Liver (tissue), 9 donors: ENCODE results near the gene ZFYVE28. TPM values are rescaled to one million over a fixed set of nuclear protein-coding genes. Genes with fewer than 3 reads are reported as not detected.

Experiments used
- DNase-seq: peaks from one replicate; pipeline ENCODE4 v3.0.0-alpha.2; 2017; ENCODE audit warnings: low spot score
- H3K27ac ChIP-seq, 2 donors: one replicate each; pipeline ENCODE4 v1.7.0; 2013; ENCODE audit warnings: inconsistent platforms in 2 of 2, low read length in 2 of 2, control low read depth in 1 of 2, low read depth in 1 of 2, mild to moderate bottlenecking in 1 of 2
- H3K27me3 ChIP-seq, 4 donors: one replicate each; pipeline versions ENCODE4 v1.6.1 to v1.7.0; 2013; ENCODE audit warnings: low read length in 3 of 4, inconsistent platforms in 1 of 4, mild to moderate bottlenecking in 1 of 4, moderate library complexity in 1 of 4; ENCODE audit not compliant: control insufficient read depth in 4 of 4, insufficient read depth in 4 of 4
- H3K36me3 ChIP-seq, 4 donors: one replicate each; pipeline versions ENCODE4 v1.6.1 to v1.7.0; 2013; ENCODE audit warnings: low read length in 3 of 4, mild to moderate bottlenecking in 3 of 4, low read depth in 1 of 4, moderate library complexity in 1 of 4; ENCODE audit not compliant: control insufficient read depth in 4 of 4, insufficient read depth in 3 of 4
- H3K4me1 ChIP-seq, 4 donors: one replicate each; pipeline versions ENCODE4 v1.6.1 to v1.7.0; 2013; ENCODE audit warnings: low read length in 3 of 4, mild to moderate bottlenecking in 3 of 4, moderate library complexity in 1 of 4; ENCODE audit not compliant: control insufficient read depth in 4 of 4, insufficient read depth in 4 of 4
- H3K4me3 ChIP-seq, 3 donors: one replicate each; pipeline versions ENCODE4 v1.6.1 to v1.7.0; 2013; ENCODE audit warnings: low read length in 3 of 3, control low read depth in 1 of 3, low read depth in 1 of 3, mild to moderate bottlenecking in 1 of 3
- H3K9ac ChIP-seq, 2 donors: one replicate each; pipeline ENCODE4 v1.7.0; 2013; ENCODE audit warnings: low read length in 2 of 2, mild to moderate bottlenecking in 2 of 2, moderate library complexity in 2 of 2, control low read depth in 1 of 2, low read depth in 1 of 2
- H3K9me3 ChIP-seq, 4 donors: one replicate each; pipeline versions ENCODE4 v1.6.1 to v1.7.0; 2013; ENCODE audit warnings: low read length in 3 of 4; ENCODE audit not compliant: control insufficient read depth in 4 of 4
- ATF3 ChIP-seq: IDR thresholded peaks from 2 replicates; pipeline ENCODE4 v1.6.1; 2016; ENCODE audit warnings: antibody characterized with exemption
- CTCF ChIP-seq: fragments of 150-350 bp; IDR thresholded peaks from 2 replicates; pipeline ENCODE4 v1.5.1; 2017; ENCODE audit warnings: improper control_type of control experiment, low read depth, low read length; ENCODE audit not compliant: missing input control
- EGR1 ChIP-seq, 2 donors: IDR thresholded peaks; 2 replicates each; pipeline ENCODE4 v1.6.1; 2016 to 2018; ENCODE audit warnings: antibody characterized with exemption in 2 of 2, low read depth in 2 of 2
- FOXA1 ChIP-seq: IDR thresholded peaks from 2 replicates; pipeline ENCODE4 v1.6.1; 2016; ENCODE audit warnings: antibody characterized with exemption
- FOXA2 ChIP-seq: IDR thresholded peaks from 2 replicates; pipeline ENCODE4 v1.6.1; 2016; ENCODE audit warnings: antibody characterized with exemption
- GABPA ChIP-seq, 2 donors: IDR thresholded peaks in 1 of 2; conservative IDR thresholded peaks in 1 of 2; 2 replicates each; pipeline ENCODE4 v1.6.1; 2016; ENCODE audit warnings: antibody characterized with exemption in 2 of 2, mild to moderate bottlenecking in 1 of 2, moderate library complexity in 1 of 2
- HNF4A ChIP-seq, 2 donors: conservative IDR thresholded peaks; 2 replicates each; pipeline ENCODE4 v1.6.1; 2016; ENCODE audit warnings: antibody characterized with exemption in 2 of 2, mild to moderate bottlenecking in 2 of 2
- HNF4G ChIP-seq: IDR thresholded peaks from 2 replicates; pipeline ENCODE4 v1.6.1; 2016; ENCODE audit warnings: antibody characterized with exemption
- JUND ChIP-seq, 2 donors: IDR thresholded peaks; 2 replicates each; pipeline ENCODE4 v1.6.1; 2016; ENCODE audit warnings: antibody characterized with exemption in 2 of 2
- MAX ChIP-seq: IDR thresholded peaks from 2 replicates; pipeline ENCODE4 v1.6.1; 2016; ENCODE audit warnings: antibody characterized with exemption
- NR2F2 ChIP-seq: IDR thresholded peaks from 2 replicates; pipeline ENCODE4 v1.6.1; 2016; ENCODE audit warnings: antibody characterized with exemption
- RAD21 ChIP-seq, 2 donors: IDR thresholded peaks; 2 replicates each; pipeline ENCODE4 v1.6.1; 2016; ENCODE audit warnings: antibody characterized with exemption in 2 of 2, mild to moderate bottlenecking in 2 of 2
- REST ChIP-seq: IDR thresholded peaks from 2 replicates; pipeline ENCODE4 v1.6.1; 2016; ENCODE audit warnings: antibody characterized with exemption, mild to moderate bottlenecking
- RXRA ChIP-seq, 2 donors: IDR thresholded peaks; 2 replicates each; pipeline ENCODE4 v1.6.1; 2017 to 2018; ENCODE audit warnings: antibody characterized with exemption in 2 of 2, mild to moderate bottlenecking in 1 of 2
- SP1 ChIP-seq: IDR thresholded peaks from 2 replicates; pipeline ENCODE4 v1.6.1; 2018; ENCODE audit warnings: antibody characterized with exemption, mild to moderate bottlenecking
- TAF1 ChIP-seq: conservative IDR thresholded peaks from 2 replicates; pipeline ENCODE4 v1.6.1; 2016; ENCODE audit warnings: antibody characterized with exemption, mild to moderate bottlenecking
- YY1 ChIP-seq: IDR thresholded peaks from 2 replicates; pipeline ENCODE4 v1.6.1; 2016; ENCODE audit warnings: antibody characterized with exemption, mild to moderate bottlenecking
- WGBS: extraction: QIAGEN DNeasy Blood & Tissue Kit; methylation state at CpG from one replicate; pipeline ENCODE4 v1.1.7; 2013; 5-methylcytosine and 5-hydroxymethylcytosine counted together
- polyA plus RNA-seq, 2 donors: library from polyadenylated mRNA; stranded (reverse) in 1 of 2; unstranded in 1 of 2; fragments of 200-250 nt in 1 of 2; fragments of >200 nt in 1 of 2; fragmentation: Nextera tagmentation in 1 of 2; extraction: Ambion mirVana in 1 of 2; gene quantifications; one replicate each; pipeline versions ENCODE4 v1.2.1 to v1.2.3, GENCODE V29; 2013 to 2015
- total RNA-seq, 2 donors: library from RNA; depleted of rRNA; stranded (reverse); fragments of >200 nt; gene quantifications; one replicate each; pipeline ENCODE4 v1.2.3, GENCODE V29; 2014
- TF ChIP-seq, protein P1 (sequence below): IDR thresholded peaks from 2 replicates; pipeline ENCODE4 v1.6.1; 2016; ENCODE audit warnings: antibody characterized with exemption
- donor health status: healthy.
- donor health status: healthy.
- donor health status: healthy.
- donor health status: healthy.
- donor health status: healthy.

The ZFYVE28 gene
- total and polyA plus RNA-seq, 4 donors: 2.0 to 6.1 (median 2.7) TPM

- no peak for DNase-seq
- no peaks in the 10 kb centered on the region for H3K36me3 ChIP-seq
- H3K4me1 ChIP-seq: no peaks in the 10 kb centered on the region
- H3K9me3 ChIP-seq: peaks cover 0 to 5% (median 1%) of the 10 kb centered on the region in 4 donors
- H3K4me3 ChIP-seq: no peak overlapping the region
- no peaks in the 10 kb centered on the region for H3K27me3 ChIP-seq
- 96% methylated on average over 2 of the region's 2 CpGs for WGBS
- no peak overlapping the region for H3K9ac ChIP-seq
- no peak overlapping the region for H3K27ac ChIP-seq
- TF ChIP-seq TAF1 (no peak), MAX (no peak), FOXA2 (no peak), REST (no peak), RXRA (IDR thresholded peaks at IDR 0.05) (no peak), HNF4G (no peak), JUND (IDR thresholded peaks at IDR 0.05) (no peak)
- TF ChIP-seq, protein P1, sequence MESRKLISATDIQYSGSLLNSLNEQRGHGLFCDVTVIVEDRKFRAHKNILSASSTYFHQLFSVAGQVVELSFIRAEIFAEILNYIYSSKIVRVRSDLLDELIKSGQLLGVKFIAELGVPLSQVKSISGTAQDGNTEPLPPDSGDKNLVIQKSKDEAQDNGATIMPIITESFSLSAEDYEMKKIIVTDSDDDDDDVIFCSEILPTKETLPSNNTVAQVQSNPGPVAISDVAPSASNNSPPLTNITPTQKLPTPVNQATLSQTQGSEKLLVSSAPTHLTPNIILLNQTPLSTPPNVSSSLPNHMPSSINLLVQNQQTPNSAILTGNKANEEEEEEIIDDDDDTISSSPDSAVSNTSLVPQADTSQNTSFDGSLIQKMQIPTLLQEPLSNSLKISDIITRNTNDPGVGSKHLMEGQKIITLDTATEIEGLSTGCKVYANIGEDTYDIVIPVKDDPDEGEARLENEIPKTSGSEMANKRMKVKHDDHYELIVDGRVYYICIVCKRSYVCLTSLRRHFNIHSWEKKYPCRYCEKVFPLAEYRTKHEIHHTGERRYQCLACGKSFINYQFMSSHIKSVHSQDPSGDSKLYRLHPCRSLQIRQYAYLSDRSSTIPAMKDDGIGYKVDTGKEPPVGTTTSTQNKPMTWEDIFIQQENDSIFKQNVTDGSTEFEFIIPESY: no peak
Measured at GRCh38 chr4:2299794-2300193, 118.7 kb downstream of the ZFYVE28 start.

- Histone ChIP-seq H3K4me3 (no peak overlapping the region), H3K27me3 (no peaks in the 10 kb centered on the region), H3K4me1 (no peaks in the 10 kb centered on the region), H3K27ac (no peak overlapping the region), H3K36me3 (no peaks in the 10 kb centered on the region), H3K9me3 (peaks cover 0 to 5% (median 1%) of the 10 kb centered on the region in 4 donors), H3K9ac (no peak overlapping the region)
- DNase-seq: no peak
- TF ChIP-seq, protein P1: no peak
- no peak for TF ChIP-seq RXRA (IDR thresholded peaks at IDR 0.05)
- no peak for TF ChIP-seq FOXA1
- no peak for TF ChIP-seq HNF4A (conservative IDR thresholded peaks at IDR 0.05)
- TF ChIP-seq YY1: no peak
- TF ChIP-seq REST: no peak
- TF ChIP-seq NR2F2: no peak
- no peak for TF ChIP-seq SP1
- no peak for TF ChIP-seq HNF4G
- no peak for TF ChIP-seq JUND (IDR thresholded peaks at IDR 0.05)
- no peak for TF ChIP-seq MAX
- no peak for TF ChIP-seq TAF1
- no peak for TF ChIP-seq GABPA (IDR thresholded peaks at IDR 0.05 in 1 of 2, conservative IDR thresholded peaks at IDR 0.05 in 1 of 2)
- TF ChIP-seq FOXA2: no peak
- TF ChIP-seq EGR1 (IDR thresholded peaks at IDR 0.05; ENCODE audit: low read depth in 2 of 2): no peak
- no peak for TF ChIP-seq ATF3
- no peak for TF ChIP-seq RAD21 (IDR thresholded peaks at IDR 0.05)
- no peak for TF ChIP-seq CTCF
- WGBS: 91% methylated on average over 23 of the region's 23 CpGs
Measured at GRCh38 chr4:2298532-2298991, 119.9 kb downstream of the ZFYVE28 start.
